ENCODE data around the gene PRPF39. TPM values are rescaled to one million over a fixed set of nuclear protein-coding genes. Genes with fewer than 3 reads are reported as not detected.

PRPF39 gene
- total and polyA plus RNA-seq, 2 of the 4 experiments (the other 2 are of a cell fraction): 18.1 to 29.6 TPM

DNA sequence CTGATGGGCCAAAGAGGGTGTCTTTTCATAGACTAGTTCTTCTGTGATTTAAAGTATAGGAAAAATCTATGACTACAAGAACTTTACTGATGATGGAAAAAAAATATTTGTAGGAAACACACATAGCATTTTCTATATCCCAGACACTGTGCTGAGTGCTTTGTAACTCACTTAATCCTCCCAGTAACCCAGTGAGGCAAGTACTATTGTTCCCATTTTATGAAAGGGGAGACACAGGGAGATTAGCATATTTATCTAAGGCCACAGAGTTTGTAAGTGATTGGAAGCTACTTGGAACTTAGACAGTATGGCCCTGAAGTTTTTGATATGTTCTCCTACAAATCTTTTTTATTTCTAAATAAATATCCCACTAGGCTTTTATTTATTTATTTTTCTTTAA, 19.9 kb downstream of the PRPF39 start:
- intact Hi-C loops (cut with micrococcal nuclease): no loop called here
- no peaks in the 10 kb centered on the region for H4K20me1 ChIP-seq (ENCODE audit: insufficient read depth, low read length)
- no peak for DNase-seq

More for the DNA sequence above, 19.9 kb downstream of the PRPF39 start:
- ChIA-PET POLR2A (ENCODE audit: unreplicated experiment) (no interaction called here), CTCF (interaction anchor here (0.6 kb wide), 1 partner anchor 148 kb away, joined by 5 read pairs; no protein-coding TSS in a partner anchor)
- Histone ChIP-seq H3K4me3 (ENCODE audit: insufficient read depth, low read depth, low read length) (no peak overlapping the region), H2AK9ac (replicated peaks; ENCODE audit: low read depth, low read length, poor library complexity) (no peak overlapping the region), H3K14ac (replicated peaks; ENCODE audit: low read depth, low read length) (no peak overlapping the region), H3K18ac (ENCODE audit: low read depth, low read length) (no peak overlapping the region), H3K9me1 (ENCODE audit: insufficient read depth, low read length) (no peaks in the 10 kb centered on the region), H3K4me2 (ENCODE audit: low read depth, low read length) (no peak overlapping the region), H3K79me1 (ENCODE audit: low read depth in 1 of 2, low read length in 2 of 2) (peaks cover 11 to 13% of the 10 kb centered on the region in 2 experiments; a peak in 3 of 4 replicates), H3K27me3 (ENCODE audit: control insufficient read depth, insufficient read depth, low read length) (no peaks in the 10 kb centered on the region), H2BK120ac (ENCODE audit: low read depth, low read length) (no peak overlapping the region), H3K4me1 (ENCODE audit: control insufficient read depth, insufficient read depth, low read length) (no peaks in the 10 kb centered on the region), H3K9me3 (ENCODE audit: control insufficient read depth, insufficient read depth, low read length) (no peaks in the 10 kb centered on the region), H4K8ac (ENCODE audit: low read depth in 2 of 2, low read length in 2 of 2) (no peak overlapping the region), H3K27ac (ENCODE audit: insufficient read depth, low read length) (no peak overlapping the region), H3K4ac (ENCODE audit: low read depth, low read length) (no peak overlapping the region), H3K56ac (ENCODE audit: extremely low read depth, insufficient read depth, low read length) (no peak overlapping the region), H3K23ac (ENCODE audit: low read depth, low read length) (no peak overlapping the region), H2AFZ (replicated peaks; ENCODE audit: low read length, poor library complexity) (no peak overlapping the region), H2AK5ac (ENCODE audit: low read depth, low read length) (no peak overlapping the region), H2BK5ac (ENCODE audit: low read depth, low read length, poor library complexity, severe bottlenecking) (no peak overlapping the region), H2BK20ac (ENCODE audit: low read depth, low read length) (no peak overlapping the region), H4K5ac (ENCODE audit: low read depth, low read length) (no peak overlapping the region), H3K36me3 (ENCODE audit: control insufficient read depth, insufficient read depth, low read length) (peaks cover 22% of the 10 kb centered on the region), H3K9ac (ENCODE audit: low read depth, low read length) (no peak overlapping the region), H4K91ac (ENCODE audit: insufficient read depth, low read depth, low read length) (no peak overlapping the region), H2BK15ac (ENCODE audit: low read depth, low read length) (no peak overlapping the region)
- no TSS peak for BruUV-seq (replicated peaks)
- no peak for ATAC-seq (ENCODE audit: low read depth)
- dilution Hi-C loops (cut with HindIII; ENCODE audit: low sequenced_read_pairs, unreplicated experiment) (no loop called here), in situ Hi-C loops (cut with MboI; ENCODE audit: low sequenced_read_pairs) (no loop called here)
- TF ChIP-seq SMC3 (IDR thresholded peaks at IDR 0.05; ENCODE audit: low read depth, low read length) (no peak), FOS (IDR thresholded peaks at IDR 0.05; ENCODE audit: low read depth, low read length) (no peak), NFE2L2 (IDR thresholded peaks at IDR 0.05; ENCODE audit: low read depth, low read length) (no peak)
